HG02943 (cell line): ENCODE data around the gene NRG3.

Experiments used
- ATAC-seq: cut with Tn5 transposase; IDR thresholded peaks from one replicate; pipeline ENCODE4 v1.9.1; 2021; ENCODE audit warnings: mild to moderate bottlenecking, low read depth, moderate library complexity; ENCODE audit not compliant: unreplicated experiment

The NRG3 gene

GRCh38 chr10:83023662-83024061 lies 1148.7 kb downstream of the NRG3 start:
- no peak for ATAC-seq
